Inflammatory macrophage treated with lipopolysaccharide for 1 hour (primary cell): Measurements from ENCODE around the gene PPFIBP2.

ENCODE experiments used
- DNase-seq, 2 donors: peaks; one replicate each; pipeline ENCODE4 v3.0.0-alpha.2; 2020 to 2022

PPFIBP2 gene

GRCh38 chr11:7528514-7529049, 14.8 kb downstream of the PPFIBP2 start:
- DNase-seq = no peak

DNA sequence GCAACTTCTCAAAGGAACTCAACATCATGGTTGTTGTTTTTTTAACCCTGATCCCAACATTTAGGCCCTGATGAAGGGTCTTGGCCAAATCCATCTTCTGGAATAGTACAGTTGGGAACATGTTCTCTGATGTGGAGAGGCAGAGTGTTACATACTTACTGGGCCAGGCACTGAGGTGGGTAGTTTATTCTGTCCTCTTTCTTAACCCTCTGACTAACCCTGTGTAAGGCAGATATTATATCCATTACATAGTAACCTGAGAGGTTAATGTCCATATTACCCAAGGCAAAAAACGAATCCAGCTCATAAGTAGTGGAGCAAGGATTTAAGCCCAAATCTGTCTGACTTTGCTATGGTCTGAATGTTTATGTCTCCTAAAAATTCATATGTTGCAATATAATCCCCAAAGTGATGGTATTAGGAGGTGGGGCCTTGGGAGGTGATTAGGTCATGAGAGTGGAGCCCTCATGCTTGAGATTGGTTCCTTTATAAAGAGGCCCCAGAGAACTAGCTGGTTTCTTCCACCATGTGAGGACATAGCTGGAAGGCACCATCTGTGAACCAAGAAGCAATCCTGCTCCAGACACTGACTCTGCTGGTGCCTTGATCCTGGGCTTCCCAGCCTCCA, 16.3 kb downstream of the PPFIBP2 start:
- DNase-seq = peak in 1 of 2 donors; percentile 58

DNA sequence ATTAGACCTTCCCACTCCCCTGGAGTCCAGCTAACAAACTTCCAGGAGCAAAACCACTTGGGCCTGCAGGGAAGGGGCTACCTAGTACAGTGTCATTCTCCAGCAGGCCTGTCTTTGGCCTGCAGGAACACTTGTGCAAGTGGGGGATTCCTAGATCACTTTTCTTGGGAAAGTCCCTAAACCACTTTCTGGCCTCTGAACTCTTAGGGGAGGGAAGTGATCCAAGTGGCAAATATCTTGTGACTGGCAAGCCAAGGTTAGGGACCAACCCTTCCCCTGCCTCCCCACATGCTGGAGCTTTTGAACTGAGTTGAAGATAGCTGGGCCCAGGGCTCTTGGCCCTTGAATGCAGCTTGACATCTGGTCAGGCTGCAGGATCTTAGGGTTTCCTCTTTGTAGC, 17.2 kb downstream of the PPFIBP2 start:
- DNase-seq = peak; percentile 88 to 95

- DNase-seq = no peak
Measured at GRCh38 chr11:7532405-7533145, 18.8 kb downstream of the PPFIBP2 start.

GRCh38 chr11:7533199-7534041, 19.6 kb downstream of the PPFIBP2 start:
- DNase-seq = no peak

- no peak for DNase-seq
Measured at GRCh38 chr11:7534042-7534378, 20.2 kb downstream of the PPFIBP2 start.

DNA sequence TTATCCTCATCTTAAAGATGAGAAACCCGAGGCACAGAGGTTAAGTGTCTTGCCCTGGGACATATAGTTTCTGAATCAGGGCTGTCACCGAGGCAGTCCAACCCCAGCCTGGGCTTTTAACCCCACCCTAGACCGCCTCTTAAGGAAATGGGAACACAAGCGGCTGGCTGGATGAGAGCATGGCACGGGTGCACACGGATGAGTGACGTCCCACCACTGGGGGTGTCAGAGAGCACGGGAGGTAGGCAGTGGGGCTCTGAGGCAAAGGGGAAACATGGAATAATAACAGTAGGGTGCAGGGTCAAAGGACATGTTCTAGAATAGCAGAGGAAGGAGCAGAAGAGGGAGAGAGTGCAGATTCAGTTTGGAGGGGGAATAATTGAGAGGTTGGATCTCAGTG, 22.3 kb downstream of the PPFIBP2 start:
- no peak for DNase-seq

GRCh38 chr11:7537265-7537664, 23.5 kb downstream of the PPFIBP2 start:
- DNase-seq = no peak

GRCh38 chr11:7538031-7538430, 24.2 kb downstream of the PPFIBP2 start:
- no peak for DNase-seq

DNA sequence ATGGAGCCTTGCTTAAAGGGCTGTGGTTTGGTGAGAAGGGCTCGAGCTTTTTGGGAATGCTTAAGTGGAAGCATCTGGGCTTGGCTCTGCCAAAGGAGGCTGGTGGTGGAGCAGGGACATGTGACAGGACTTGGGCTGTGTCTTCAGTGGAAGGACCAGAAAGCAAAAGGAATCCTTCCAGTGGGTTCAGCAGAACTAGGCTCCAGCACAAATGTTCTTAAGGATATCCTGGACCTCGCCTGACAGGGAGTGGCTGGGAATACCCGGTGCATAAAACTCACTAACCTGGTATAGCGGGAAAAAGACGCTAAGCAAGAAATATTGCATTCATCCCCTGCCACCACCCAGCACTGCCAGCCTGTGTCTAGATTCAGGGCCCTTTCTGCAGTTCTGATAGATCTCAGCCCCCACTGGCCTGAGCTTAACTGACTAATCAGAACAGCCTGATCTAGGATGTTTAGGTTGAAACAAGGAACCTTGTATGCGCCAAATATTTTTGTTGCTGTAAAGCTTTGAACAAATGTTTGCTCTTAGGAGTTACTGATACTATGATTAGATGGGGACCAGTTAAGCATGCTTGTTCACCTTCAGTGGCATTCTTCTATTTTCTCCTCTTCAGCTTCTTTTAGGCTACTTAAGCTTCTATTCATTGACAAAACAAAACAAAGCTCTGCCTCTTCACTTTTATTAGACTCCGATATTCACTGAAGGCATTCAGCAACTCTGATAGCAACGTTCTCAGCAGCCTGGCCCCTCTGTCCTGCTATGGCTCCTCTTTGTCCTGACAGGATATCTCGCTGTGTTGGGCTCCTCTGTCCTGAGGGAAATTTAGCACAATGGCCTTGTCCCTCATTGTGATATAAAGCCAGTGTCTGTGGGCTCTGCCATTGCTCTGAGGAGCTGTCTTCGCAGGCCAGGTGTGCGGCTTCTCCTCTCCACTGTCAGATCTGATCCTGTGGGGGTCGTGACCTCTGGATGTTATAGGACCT, 25.0 kb downstream of the PPFIBP2 start:
- no peak for DNase-seq

GRCh38 chr11:7540830-7541555, 27.2 kb downstream of the PPFIBP2 start:
- no peak for DNase-seq

DNA sequence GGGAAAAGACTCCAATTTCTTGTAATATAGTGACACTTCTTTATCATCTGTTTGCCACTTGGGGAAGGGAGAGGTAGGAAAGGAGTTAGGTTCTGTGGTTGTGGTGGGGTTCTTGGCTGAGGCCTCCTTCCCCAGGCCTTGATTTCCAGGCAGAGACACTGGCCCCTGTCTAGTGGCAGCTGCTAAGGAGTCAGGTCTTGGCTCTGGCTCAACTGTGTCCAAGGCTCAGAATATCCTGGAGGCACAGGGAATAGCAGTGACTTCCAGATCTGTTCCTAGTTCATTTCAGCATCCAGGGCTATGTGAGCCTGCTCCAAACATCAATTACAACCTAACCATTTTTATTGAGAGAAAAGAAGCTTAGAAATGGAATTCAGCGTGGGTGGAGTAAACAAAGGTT, 29.5 kb downstream of the PPFIBP2 start:
- no peak for DNase-seq

DNA sequence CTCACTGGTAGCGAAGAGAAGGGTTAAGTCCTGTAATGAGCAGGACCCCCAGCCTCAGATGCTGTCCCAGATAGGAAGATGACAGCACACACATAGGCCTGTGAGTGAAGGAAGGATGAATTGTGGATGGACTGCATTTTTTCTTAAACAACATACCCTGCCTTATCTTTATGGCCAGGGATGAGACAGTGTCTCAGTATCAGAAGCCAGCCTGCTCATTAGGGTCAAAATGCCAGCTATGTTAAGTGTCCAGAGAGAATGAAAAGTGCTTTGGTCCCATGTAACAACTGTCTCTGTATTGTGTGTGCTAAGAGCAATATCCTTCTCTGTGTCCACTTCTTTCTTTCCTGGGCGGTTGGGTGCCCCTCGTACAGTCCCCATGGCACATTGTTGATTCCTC, 30.2 kb downstream of the PPFIBP2 start:
- no peak for DNase-seq

GRCh38 chr11:7545611-7546010, 31.8 kb downstream of the PPFIBP2 start:
- DNase-seq = no peak

GRCh38 chr11:7546324-7546791, 32.6 kb downstream of the PPFIBP2 start:
- no peak for DNase-seq

DNA sequence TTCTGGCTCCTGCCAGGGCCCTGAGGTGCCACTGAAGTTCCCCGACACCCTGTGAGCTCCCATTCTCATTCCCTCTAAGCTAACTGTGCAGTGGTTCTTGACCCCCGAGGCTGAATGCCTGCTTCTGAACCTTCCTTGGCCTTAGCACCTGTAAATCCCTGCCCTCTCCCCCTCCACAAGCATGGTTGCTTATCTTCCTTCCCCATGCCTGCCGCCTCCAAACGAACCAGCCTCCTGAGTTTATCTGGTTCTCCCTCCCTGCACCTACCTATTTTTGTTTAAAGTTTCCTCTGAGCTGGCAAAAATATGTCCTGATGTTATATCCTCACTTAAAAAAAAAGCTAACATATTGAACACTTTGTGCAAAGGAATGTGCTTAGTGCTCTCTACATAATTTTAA, 33.9 kb downstream of the PPFIBP2 start:
- no peak for DNase-seq

- DNase-seq = peak in 1 of 2 donors; percentile 25
Measured at GRCh38 chr11:7548659-7549274, 35.0 kb downstream of the PPFIBP2 start.

GRCh38 chr11:7549681-7550080, 35.9 kb downstream of the PPFIBP2 start:
- no peak for DNase-seq

GRCh38 chr11:7551571-7551970, 37.8 kb downstream of the PPFIBP2 start:
- peak; percentile 28 to 42 for DNase-seq

DNA sequence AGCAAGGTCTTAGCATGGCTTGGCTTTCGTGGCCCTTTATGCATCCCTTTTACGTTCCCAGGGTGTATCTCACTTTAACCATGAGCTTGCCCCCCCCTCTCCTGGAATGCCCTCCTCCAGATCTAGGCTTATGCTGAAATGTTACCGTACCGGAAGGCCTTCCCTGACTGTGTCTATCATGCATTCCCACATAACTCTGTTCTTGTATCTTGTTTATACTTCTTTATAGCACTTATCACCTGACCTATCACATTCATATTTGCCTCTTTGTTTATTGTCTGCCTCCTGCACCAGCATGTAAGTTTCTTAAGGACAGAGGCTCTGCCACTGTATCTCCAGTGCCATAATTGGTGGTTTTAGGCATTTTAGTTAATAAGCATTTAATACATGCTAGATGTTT, 38.9 kb downstream of the PPFIBP2 start:
- DNase-seq = no peak
